ENCODE data around the gene TEX101.

DNA sequence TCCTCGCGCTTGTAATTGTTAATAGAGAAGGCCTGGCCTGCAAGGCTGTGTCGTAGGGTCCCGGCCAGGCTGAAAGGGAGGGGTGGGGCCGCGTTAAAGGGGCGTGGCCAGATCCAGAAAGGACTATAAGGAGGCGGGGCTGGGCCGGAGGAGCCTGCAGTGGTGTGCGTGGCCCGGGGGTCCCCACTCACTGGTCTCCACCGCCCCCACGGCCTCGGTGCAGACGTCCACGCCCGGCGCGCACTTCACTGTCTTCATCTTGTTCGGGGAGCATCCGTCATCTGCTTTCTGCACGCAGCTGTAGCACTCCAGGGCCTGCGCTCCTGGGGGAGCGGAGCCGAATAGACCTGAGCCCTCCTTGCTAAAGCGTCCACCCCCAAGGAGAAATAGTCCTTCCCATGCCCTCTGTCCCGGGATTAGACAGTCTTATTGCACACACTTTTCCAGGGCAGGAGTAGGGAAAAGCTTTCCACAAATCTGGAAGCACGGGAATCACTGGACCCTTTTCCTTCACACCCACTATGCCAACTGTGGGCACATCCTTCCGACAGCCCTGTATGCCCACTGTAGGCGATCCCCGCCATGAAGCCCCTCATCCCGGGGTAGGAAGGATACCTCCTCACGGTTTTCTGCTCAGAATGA, 49.6 kb downstream of the TEX101 start:
- TF ChIP-seq FOXM1 (IDR thresholded peaks at IDR 0.05; ENCODE audit: borderline replicate concordance) (no peak), TARDBP (IDR thresholded peaks at IDR 0.05) (no peak), SUZ12 (IDR thresholded peaks at IDR 0.05) (no peak), ELF4 (IDR thresholded peaks at IDR 0.05) (no peak), FOXK2 (IDR thresholded peaks at IDR 0.05) (no peak), SP1 (IDR thresholded peaks at IDR 0.05) (no peak), CTBP1 (IDR thresholded peaks at IDR 0.05; ENCODE audit: borderline replicate concordance) (no peak), FOXA1 (IDR thresholded peaks at IDR 0.05) (no peak), ARNT (IDR thresholded peaks at IDR 0.05) (no peak)
- TF ChIP-seq, protein P1, sequence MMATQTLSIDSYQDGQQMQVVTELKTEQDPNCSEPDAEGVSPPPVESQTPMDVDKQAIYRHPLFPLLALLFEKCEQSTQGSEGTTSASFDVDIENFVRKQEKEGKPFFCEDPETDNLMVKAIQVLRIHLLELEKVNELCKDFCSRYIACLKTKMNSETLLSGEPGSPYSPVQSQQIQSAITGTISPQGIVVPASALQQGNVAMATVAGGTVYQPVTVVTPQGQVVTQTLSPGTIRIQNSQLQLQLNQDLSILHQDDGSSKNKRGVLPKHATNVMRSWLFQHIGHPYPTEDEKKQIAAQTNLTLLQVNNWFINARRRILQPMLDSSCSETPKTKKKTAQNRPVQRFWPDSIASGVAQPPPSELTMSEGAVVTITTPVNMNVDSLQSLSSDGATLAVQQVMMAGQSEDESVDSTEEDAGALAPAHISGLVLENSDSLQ (IDR thresholded peaks at IDR 0.05) = no peak
